CD4-positive, alpha-beta T cell (primary cell): ENCODE measurements around the gene REXO2. TPM values are rescaled to one million over a fixed set of nuclear protein-coding genes. Genes with fewer than 3 reads are reported as not detected.

ENCODE experiments used
- ATAC-seq: fragments of 200-7000 bp; cut with Tn5 transposase; one replicate; pipeline ENCODE4 v1.10.0; 2022; ENCODE audit warnings: mild to moderate bottlenecking; ENCODE audit not compliant: poor library complexity
- CTCF ChIA-PET: fragments of 350-600 bp; sonication (Branson Sonifier 250); formaldehyde crosslinking; loops from one replicate; lab custom pipeline; 2021; ENCODE audit warnings: antibody characterized with exemption, inconsistent platforms; lab: Charles Lee
- POLR2A ChIA-PET: fragments of 350-600 bp; sonication (Branson Sonifier 250); formaldehyde crosslinking; loops from one replicate; lab custom pipeline; 2021; ENCODE audit warnings: antibody characterized with exemption, inconsistent platforms; lab: Charles Lee
- DNase-seq, 14 experiments: peaks; one replicate each; pipeline ENCODE4 v3.0.0-alpha.2; 2013 to 2020; ENCODE audit warnings: mixed read lengths in 2 of 14
- H3K27ac ChIP-seq, 2 donors: one replicate each; pipeline versions ENCODE4 v1.5.1 to v1.7.0; 2013; ENCODE audit warnings: low read length in 2 of 2, low read depth in 1 of 2, mild to moderate bottlenecking in 1 of 2
- H3K27me3 ChIP-seq, 2 experiments: 1 replicate in 1 of 2; 2 replicates in 1 of 2; pipeline versions ENCODE4 v1.6.1 to v1.7.0; 2013; ENCODE audit warnings: low read length in 2 of 2, control low read depth in 1 of 2, mild to moderate bottlenecking in 1 of 2, moderate library complexity in 1 of 2; ENCODE audit not compliant: insufficient read depth in 2 of 2, control insufficient read depth in 1 of 2
- H3K36me3 ChIP-seq: one replicate; pipeline ENCODE4 v1.6.1; 2013; ENCODE audit warnings: low read length, control low read depth; ENCODE audit not compliant: insufficient read depth
- H3K4me1 ChIP-seq: one replicate; pipeline ENCODE4 v1.6.1; 2013; ENCODE audit warnings: low read length, control low read depth; ENCODE audit not compliant: insufficient read depth
- H3K4me3 ChIP-seq: one replicate; pipeline ENCODE4 v1.5.1; 2013; ENCODE audit warnings: mild to moderate bottlenecking, low read length, moderate library complexity
- H3K9me3 ChIP-seq, 2 experiments: 1 replicate in 1 of 2; 2 replicates in 1 of 2; pipeline versions ENCODE4 v1.6.1 to v1.7.0; 2013; ENCODE audit warnings: low read length in 2 of 2, mild to moderate bottlenecking in 2 of 2, control low read depth in 1 of 2, moderate library complexity in 1 of 2; ENCODE audit not compliant: control insufficient read depth in 1 of 2, insufficient read depth in 1 of 2
- H3K27ac Mint-ChIP-seq: one replicate; pipeline ENCODE4 v1.8.0; 2020; ENCODE audit warnings: mixed read lengths
- H3K27me3 Mint-ChIP-seq: one replicate; pipeline ENCODE4 v1.8.0; 2021; ENCODE audit warnings: mixed read lengths
- H3K36me3 Mint-ChIP-seq: one replicate; pipeline ENCODE4 v1.8.0; 2021; ENCODE audit warnings: low read depth, mixed read lengths
- H3K4me1 Mint-ChIP-seq: one replicate; pipeline ENCODE4 v1.8.0; 2021; ENCODE audit warnings: low read depth, mixed read lengths
- H3K4me3 Mint-ChIP-seq: one replicate; pipeline ENCODE4 v1.8.0; 2020; ENCODE audit warnings: mild to moderate bottlenecking, mixed read lengths
- H3K9me3 Mint-ChIP-seq: one replicate; pipeline ENCODE4 v1.8.0; 2020; ENCODE audit warnings: mixed read lengths
- CTCF ChIP-seq: fragments of 200-600 bp; IDR thresholded peaks from one replicate; pipeline ENCODE4 v1.8.0; 2022; ENCODE audit warnings: antibody characterized with exemption, mild to moderate bottlenecking
- intact Hi-C, 2 experiments: fragments of 100-400 bp; cut with DNase I in 1 of 2; cut with micrococcal nuclease in 1 of 2; formaldehyde crosslinking; loops; one replicate each; pipeline versions ENCODE4 v1.15.1 to v1.9.0; 2023 to 2025; cut with DNase I, micrococcal nuclease
- total RNA-seq, 174 experiments: library from RNA in 2 of 174; stranded (reverse) in 2 of 174; gene quantifications; one replicate each; pipeline ENCODE4 v1.2.3 and lab custom pipeline; 2021 to 2026

Gene REXO2
- total RNA-seq, 2 experiments from 2014 or later: 17.3 to 20.6 TPM

DNA sequence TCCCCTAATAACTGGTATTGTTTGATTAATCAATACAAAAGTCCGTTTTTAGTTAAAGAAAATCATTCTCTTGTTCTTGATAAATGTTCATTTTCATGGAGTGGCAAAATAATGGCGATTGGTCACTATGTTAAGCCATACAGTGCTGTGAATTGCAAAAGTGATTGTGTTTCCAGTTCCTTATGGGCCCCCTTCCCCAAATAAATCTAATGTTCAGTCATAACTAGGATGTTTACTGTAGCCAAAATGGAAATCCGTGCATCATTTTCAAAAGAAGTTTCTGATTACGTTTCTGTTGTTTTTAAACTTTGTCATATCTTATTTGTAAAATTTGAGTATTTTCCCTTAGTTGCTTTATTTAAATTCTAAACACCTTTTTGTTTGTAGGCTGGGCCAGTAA is 38.0 kb upstream of the REXO2 start:
- H3K27ac ChIP-seq: peak overlapping the region; percentile 93 to 96
- intact Hi-C loops: loop anchor here (2.0 to 10.0 kb wide), 4 partner anchors 54 to 527 kb away; partner anchors contain the start of gene USP28 (in 1 of the 2)
- Mint-ChIP-seq H3K27ac (peak overlapping the region; percentile 100), H3K27me3 (no peaks in the 10 kb centered on the region), H3K36me3 (peaks cover 55% of the 10 kb centered on the region), H3K4me1 (peaks cover 69% of the 10 kb centered on the region), H3K4me3 (peak overlapping the region; percentile 99), H3K9me3 (no peaks in the 10 kb centered on the region)
- H3K27me3 ChIP-seq: no peaks in the 10 kb centered on the region
- peaks cover 9% of the 10 kb centered on the region for H3K4me1 ChIP-seq
- CTCF ChIA-PET: no interaction called here
- ATAC-seq: no peak
- H3K9me3 ChIP-seq: no peaks in the 10 kb centered on the region
- peaks cover 36% of the 10 kb centered on the region for H3K36me3 ChIP-seq
- no peak for DNase-seq
- POLR2A ChIA-PET: interaction anchor here (0.9 kb wide), 1 partner anchor 38 kb away, joined by 6 read pairs; the partner anchor contains the start of gene REXO2
- peak overlapping the region; percentile 92 for H3K4me3 ChIP-seq
- no peak for TF ChIP-seq CTCF

DNA sequence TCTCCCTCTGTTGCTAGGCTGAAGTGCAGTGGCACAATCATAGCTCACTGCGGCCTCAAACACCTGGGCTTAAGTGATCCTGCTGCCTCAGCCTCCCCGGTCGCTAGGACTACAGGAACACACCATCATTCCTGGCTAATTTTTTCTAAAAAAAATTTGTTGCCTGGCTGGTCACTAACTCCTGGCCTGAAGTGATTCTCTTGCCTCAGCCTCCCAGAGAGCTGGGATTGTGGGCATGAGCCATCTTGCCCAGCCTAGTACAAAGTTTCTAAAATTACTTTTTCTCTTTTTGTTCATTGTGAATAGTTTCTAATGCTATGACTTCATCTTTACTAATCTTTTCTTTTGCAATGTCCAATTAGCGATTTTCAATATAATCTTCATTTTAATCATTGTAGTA is 26.3 kb upstream of the REXO2 start:
- no peak for TF ChIP-seq CTCF
- DNase-seq: no peak
- Histone ChIP-seq H3K27ac (no peak overlapping the region), H3K36me3 (peaks cover 19% of the 10 kb centered on the region), H3K27me3 (no peaks in the 10 kb centered on the region), H3K9me3 (no peaks in the 10 kb centered on the region), H3K4me1 (no peaks in the 10 kb centered on the region), H3K4me3 (no peak overlapping the region)
- peaks cover 6% of the 10 kb centered on the region for H3K4me1 Mint-ChIP-seq
- intact Hi-C loops: no loop called here
- H3K27me3 Mint-ChIP-seq: no peaks in the 10 kb centered on the region
- peaks cover 26% of the 10 kb centered on the region for H3K36me3 Mint-ChIP-seq
- no peak overlapping the region for H3K27ac Mint-ChIP-seq
- ATAC-seq: no peak
- POLR2A ChIA-PET: no interaction called here
- no peaks in the 10 kb centered on the region for H3K9me3 Mint-ChIP-seq
- CTCF ChIA-PET: no interaction called here
- H3K4me3 Mint-ChIP-seq: no peak overlapping the region

DNA sequence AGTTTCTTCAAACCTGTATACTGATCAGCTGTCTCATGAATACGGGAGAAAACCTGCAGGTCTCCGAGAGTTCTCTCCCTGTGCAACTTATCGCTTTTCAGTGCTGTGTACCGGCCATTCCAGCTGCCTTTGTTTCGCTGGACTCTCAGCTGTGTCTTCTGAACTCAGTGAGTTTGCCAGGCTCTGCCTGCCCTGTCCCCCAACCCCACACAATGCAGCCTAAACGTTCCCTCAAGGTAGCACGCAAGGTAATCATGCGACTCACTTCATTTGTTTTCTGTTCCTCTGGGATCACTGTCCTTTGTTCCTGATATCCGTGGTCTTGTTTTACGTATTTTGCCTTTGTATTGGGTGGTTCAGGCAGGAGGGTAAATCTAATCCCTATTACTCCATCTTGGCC is 25.3 kb upstream of the REXO2 start:
- no peak overlapping the region for H3K27ac Mint-ChIP-seq
- H3K4me3 Mint-ChIP-seq: no peak overlapping the region
- ATAC-seq (no peak), DNase-seq (no peak)
- H3K9me3 Mint-ChIP-seq: no peaks in the 10 kb centered on the region
- intact Hi-C loops: no loop called here
- peaks cover 23% of the 10 kb centered on the region for H3K36me3 Mint-ChIP-seq
- H3K4me1 Mint-ChIP-seq: peaks cover 6% of the 10 kb centered on the region
- Histone ChIP-seq H3K9me3 (no peaks in the 10 kb centered on the region), H3K4me3 (no peak overlapping the region), H3K4me1 (no peaks in the 10 kb centered on the region), H3K27me3 (no peaks in the 10 kb centered on the region), H3K36me3 (peaks cover 15% of the 10 kb centered on the region), H3K27ac (no peak overlapping the region)
- TF ChIP-seq CTCF: no peak
- POLR2A ChIA-PET: no interaction called here
- CTCF ChIA-PET: no interaction called here
- H3K27me3 Mint-ChIP-seq: no peaks in the 10 kb centered on the region
